GM19193 (cell line): Measurements from ENCODE around the gene UGT2A3.

ENCODE experiments used
- POLR2A ChIP-seq: IDR thresholded peaks from 4 replicates; pipeline ENCODE4 v1.6.1; 2011; ENCODE audit not compliant: insufficient read depth, insufficient read length; ENCODE audit errors: extremely low read depth

The UGT2A3 gene

GRCh38 chr4:68895561-68896198 lies 55.9 kb downstream of the UGT2A3 start:
- TF ChIP-seq POLR2A: no peak

DNA sequence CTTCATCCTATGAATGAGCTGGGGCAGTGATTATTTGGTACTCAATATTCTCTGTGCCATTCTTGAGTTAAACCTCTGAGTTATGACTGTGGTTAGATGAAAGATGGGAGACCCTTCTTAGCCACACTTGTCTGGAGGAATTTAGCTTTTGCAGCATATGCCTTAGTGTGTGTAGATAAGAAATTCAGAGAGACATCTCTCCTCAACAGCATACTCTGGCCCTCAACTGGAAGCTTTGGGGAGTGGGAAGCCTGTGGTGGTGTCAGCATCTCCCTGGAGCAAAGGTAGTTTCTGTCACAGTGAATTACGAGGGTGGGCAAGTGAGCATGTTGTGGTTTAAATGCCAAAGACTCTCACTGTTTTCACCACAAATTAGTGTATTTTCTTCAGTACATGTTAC lies 58.7 kb downstream of the UGT2A3 start:
- no peak for TF ChIP-seq POLR2A

- no peak for TF ChIP-seq POLR2A
Observed at GRCh38 chr4:68891678-68892077, 59.9 kb downstream of the UGT2A3 start.

GRCh38 chr4:68885545-68885944 lies 66.1 kb downstream of the UGT2A3 start:
- no peak for TF ChIP-seq POLR2A

- no peak for TF ChIP-seq POLR2A
Observed at GRCh38 chr4:68883870-68884269, 67.7 kb downstream of the UGT2A3 start.
